Keratinocyte (primary cell): Measurements from ENCODE around the gene KDR. TPM values are rescaled to one million over a fixed set of nuclear protein-coding genes. Genes with fewer than 3 reads are reported as not detected.

Experiments
- DNase-seq: peaks from one replicate; pipeline ENCODE4 v3.0.0-alpha.2; 2011; ENCODE audit warnings: low read depth, missing footprints, low spot score
- FAIRE-seq: peaks from 2 replicates; lab custom pipeline; 2011; peaks lifted over from hg19 to GRCh38; lab: Jason Lieb, UNC
- H2AFZ ChIP-seq: 2 replicates; pipeline ENCODE4 v1.6.0; 2012; ENCODE audit warnings: low read length, control low read depth, inconsistent platforms; ENCODE audit not compliant: control insufficient read depth
- H3K27ac ChIP-seq: 2 replicates; pipeline ENCODE4 v1.5.1; 2011; ENCODE audit warnings: low read length; ENCODE audit not compliant: control insufficient read depth, insufficient read depth
- H3K27me3 ChIP-seq: 3 replicates; pipeline ENCODE4 v1.6.0; 2011; ENCODE audit warnings: low read length; ENCODE audit not compliant: control insufficient read depth, insufficient read depth; ENCODE audit errors: extremely low read depth
- H3K36me3 ChIP-seq, 2 experiments: 2 replicates in 1 of 2; 3 replicates in 1 of 2; pipeline ENCODE4 v1.5.1; 2011; ENCODE audit warnings: low read length in 2 of 2, mild to moderate bottlenecking in 1 of 2; ENCODE audit not compliant: control insufficient read depth in 2 of 2, insufficient read depth in 2 of 2; ENCODE audit errors: extremely low read depth in 1 of 2
- H3K4me1 ChIP-seq: 3 replicates; pipeline ENCODE4 v1.5.1; 2011; ENCODE audit warnings: low read length; ENCODE audit not compliant: control insufficient read depth, insufficient read depth; ENCODE audit errors: extremely low read depth
- H3K4me2 ChIP-seq: 3 replicates; pipeline ENCODE4 v1.6.0; 2011; ENCODE audit warnings: low read depth, low read length; ENCODE audit not compliant: control insufficient read depth, insufficient read depth; ENCODE audit errors: extremely low read depth
- H3K4me3 ChIP-seq, 3 experiments: fragments of 200-600 bp in 1 of 3; sonication (generic) in 1 of 3; 2 replicates in 2 of 3; 3 replicates in 1 of 3; pipeline ENCODE4 v1.5.1; 2011 to 2016; ENCODE audit warnings: low read length in 3 of 3, mild to moderate bottlenecking in 3 of 3, control low read depth in 2 of 3, inconsistent platforms in 1 of 3, low read depth in 1 of 3, mixed read lengths in 1 of 3, mixed run types in 1 of 3, moderate library complexity in 1 of 3; ENCODE audit not compliant: control insufficient read depth in 2 of 3, insufficient read depth in 2 of 3; ENCODE audit errors: extremely low read depth in 1 of 3
- H3K79me2 ChIP-seq: 2 replicates; pipeline ENCODE4 v1.6.0; 2012; ENCODE audit warnings: low read length; ENCODE audit not compliant: control insufficient read depth, insufficient read depth
- H3K9ac ChIP-seq: 3 replicates; pipeline ENCODE4 v1.6.0; 2011; ENCODE audit warnings: low read length; ENCODE audit not compliant: control insufficient read depth, insufficient read depth; ENCODE audit errors: extremely low read depth
- H3K9me1 ChIP-seq: 3 replicates; pipeline ENCODE4 v1.6.0; 2011; ENCODE audit warnings: low read length; ENCODE audit not compliant: control insufficient read depth, insufficient read depth; ENCODE audit errors: extremely low read depth
- H3K9me3 ChIP-seq: 2 replicates; pipeline ENCODE4 v1.5.1; 2012; ENCODE audit warnings: low read depth, low read length; ENCODE audit not compliant: control insufficient read depth
- H4K20me1 ChIP-seq: 3 replicates; pipeline ENCODE4 v1.6.0; 2011; ENCODE audit warnings: low read length; ENCODE audit not compliant: control insufficient read depth, insufficient read depth; ENCODE audit errors: extremely low read depth
- EZH2 ChIP-seq: IDR thresholded peaks from one replicate; pipeline ENCODE4 v1.6.1; 2012; ENCODE audit warnings: inconsistent platforms, mild to moderate bottlenecking, low read length, moderate library complexity
- dilution Hi-C: fragments of 300-500 bp; cut with MboI; formaldehyde crosslinking; loops from one replicate; pipeline ENCODE4 v1.7.0; 2020; ENCODE audit warnings: low sequenced_read_pairs; ENCODE audit not compliant: extremely low pct_ligation_motif_present
- polyA plus RNA-seq, 5 experiments: library from polyadenylated mRNA; depleted of rRNA in 3 of 5; stranded (reverse) in 3 of 5; stranded (forward) in 1 of 5; unstranded in 1 of 5; fragments of >200 nt; gene quantifications; 1 replicate in 1 of 5; 2 replicates in 3 of 5; 3 replicates in 1 of 5; pipeline versions ENCODE4 v1.2.1 to v1.2.3, GENCODE V29; 2011 to 2012; ENCODE audit warnings: missing spikeins in 2 of 5, low read depth in 1 of 5, low replicate concordance in 1 of 5
- TF ChIP-seq, protein P1 (sequence below), 3 experiments: IDR thresholded peaks in 1 of 3; conservative IDR thresholded peaks in 1 of 3; optimal IDR thresholded peaks in 1 of 3; 2 replicates in 2 of 3; 3 replicates in 1 of 3; pipeline versions ENCODE3 to v1.5.1; 2011; ENCODE audit warnings: low read length in 3 of 3, mild to moderate bottlenecking in 3 of 3, moderate library complexity in 2 of 3, control low read depth in 1 of 3, inconsistent platforms in 1 of 3; ENCODE audit not compliant: insufficient read depth in 2 of 3; ENCODE audit errors: extremely low read depth in 1 of 3

KDR gene
- polyA plus RNA-seq, 1 donor (not counting 4 experiments of a cell fraction or from before 2014, with no cell fraction given) = not detected

- Histone ChIP-seq H3K9me1 (no peaks in the 10 kb centered on the region), H3K9ac (no peak overlapping the region), H3K79me2 (no peaks in the 10 kb centered on the region), H3K4me2 (no peak overlapping the region), H3K27me3 (peaks cover 9% of the 10 kb centered on the region), H3K36me3 (no peaks in the 10 kb centered on the region), H2AFZ (no peak overlapping the region), H3K4me1 (no peaks in the 10 kb centered on the region), H4K20me1 (no peaks in the 10 kb centered on the region), H3K9me3 (no peaks in the 10 kb centered on the region), H3K27ac (no peak overlapping the region), H3K4me3 (no peak overlapping the region)
- FAIRE-seq (no peak), DNase-seq (no peak)
- dilution Hi-C loops = no loop called here
- no peak for TF ChIP-seq EZH2
- TF ChIP-seq, protein P1, sequence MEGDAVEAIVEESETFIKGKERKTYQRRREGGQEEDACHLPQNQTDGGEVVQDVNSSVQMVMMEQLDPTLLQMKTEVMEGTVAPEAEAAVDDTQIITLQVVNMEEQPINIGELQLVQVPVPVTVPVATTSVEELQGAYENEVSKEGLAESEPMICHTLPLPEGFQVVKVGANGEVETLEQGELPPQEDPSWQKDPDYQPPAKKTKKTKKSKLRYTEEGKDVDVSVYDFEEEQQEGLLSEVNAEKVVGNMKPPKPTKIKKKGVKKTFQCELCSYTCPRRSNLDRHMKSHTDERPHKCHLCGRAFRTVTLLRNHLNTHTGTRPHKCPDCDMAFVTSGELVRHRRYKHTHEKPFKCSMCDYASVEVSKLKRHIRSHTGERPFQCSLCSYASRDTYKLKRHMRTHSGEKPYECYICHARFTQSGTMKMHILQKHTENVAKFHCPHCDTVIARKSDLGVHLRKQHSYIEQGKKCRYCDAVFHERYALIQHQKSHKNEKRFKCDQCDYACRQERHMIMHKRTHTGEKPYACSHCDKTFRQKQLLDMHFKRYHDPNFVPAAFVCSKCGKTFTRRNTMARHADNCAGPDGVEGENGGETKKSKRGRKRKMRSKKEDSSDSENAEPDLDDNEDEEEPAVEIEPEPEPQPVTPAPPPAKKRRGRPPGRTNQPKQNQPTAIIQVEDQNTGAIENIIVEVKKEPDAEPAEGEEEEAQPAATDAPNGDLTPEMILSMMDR (optimal IDR thresholded peaks at IDR 0.05 in 1 of 3, IDR thresholded peaks at IDR 0.05 in 1 of 3, conservative IDR thresholded peaks at IDR 0.05 in 1 of 3; ENCODE audit: extremely low read depth in 1 of 3, insufficient read depth in 2 of 3, low read length in 3 of 3) = no peak
These were observed 41.7 kb downstream of the KDR start for GRCh38 chr4:55083735-55084134.

- H3K4me1 ChIP-seq = no peaks in the 10 kb centered on the region
- dilution Hi-C loops = no loop called here
- H3K4me3 ChIP-seq = no peak overlapping the region
- DNase-seq (no peak), FAIRE-seq (no peak)
- TF ChIP-seq, protein P1 (optimal IDR thresholded peaks at IDR 0.05 in 1 of 3, IDR thresholded peaks at IDR 0.05 in 1 of 3, conservative IDR thresholded peaks at IDR 0.05 in 1 of 3; ENCODE audit: extremely low read depth in 1 of 3, insufficient read depth in 2 of 3, low read length in 3 of 3) = no peak
- no peak for TF ChIP-seq EZH2
- H3K79me2 ChIP-seq = no peaks in the 10 kb centered on the region
- no peaks in the 10 kb centered on the region for H3K9me3 ChIP-seq
- no peak overlapping the region for H3K4me2 ChIP-seq
- no peak overlapping the region for H3K27ac ChIP-seq
- H4K20me1 ChIP-seq = no peaks in the 10 kb centered on the region
- no peaks in the 10 kb centered on the region for H3K36me3 ChIP-seq
- no peak overlapping the region for H2AFZ ChIP-seq
- no peak overlapping the region for H3K9ac ChIP-seq
- H3K27me3 ChIP-seq = peaks cover 9% of the 10 kb centered on the region
- no peaks in the 10 kb centered on the region for H3K9me1 ChIP-seq
These were observed 42.6 kb downstream of the KDR start for GRCh38 chr4:55082756-55083155.
